ENCODE measurements around the gene GAS2. TPM values are rescaled to one million over a fixed set of nuclear protein-coding genes. Genes with fewer than 3 reads are reported as not detected.
A peak's percentile ranks its signal among the peaks of the same experiment; 100 is the strongest.

GAS2 gene
- total RNA-seq, 1 donor from 2014 or later = 20.6 TPM

- DNase-seq = no peak
Measured at GRCh38 chr11:22674470-22675439, 8.3 kb downstream of the GAS2 start.

GRCh38 chr11:22677153-22677903 is 10.9 kb downstream of the GAS2 start:
- DNase-seq = no peak

DNA sequence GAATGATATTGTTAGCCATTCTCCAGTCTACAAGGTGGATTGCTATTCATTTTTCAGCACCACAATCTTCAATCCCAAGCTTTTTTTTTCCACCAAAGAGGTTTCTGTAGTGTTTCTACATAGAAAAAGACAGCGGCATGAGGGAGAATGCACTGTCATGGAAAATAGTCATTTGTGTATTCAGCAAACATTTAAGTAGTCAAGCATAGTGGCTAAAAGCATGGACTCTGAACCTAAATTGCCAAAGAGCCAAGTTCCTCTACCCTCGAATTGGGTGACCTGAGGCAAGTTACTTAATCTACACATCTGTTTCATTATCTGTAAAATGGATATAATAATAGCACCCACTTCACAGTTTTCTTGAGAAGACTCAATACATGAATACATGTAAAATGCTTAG is 14.2 kb downstream of the GAS2 start:
- DNase-seq = no peak

GRCh38 chr11:22681281-22681812 is 14.9 kb downstream of the GAS2 start:
- DNase-seq = no peak

- DNase-seq = no peak
Measured at GRCh38 chr11:22684082-22684481, 17.7 kb downstream of the GAS2 start.

DNA sequence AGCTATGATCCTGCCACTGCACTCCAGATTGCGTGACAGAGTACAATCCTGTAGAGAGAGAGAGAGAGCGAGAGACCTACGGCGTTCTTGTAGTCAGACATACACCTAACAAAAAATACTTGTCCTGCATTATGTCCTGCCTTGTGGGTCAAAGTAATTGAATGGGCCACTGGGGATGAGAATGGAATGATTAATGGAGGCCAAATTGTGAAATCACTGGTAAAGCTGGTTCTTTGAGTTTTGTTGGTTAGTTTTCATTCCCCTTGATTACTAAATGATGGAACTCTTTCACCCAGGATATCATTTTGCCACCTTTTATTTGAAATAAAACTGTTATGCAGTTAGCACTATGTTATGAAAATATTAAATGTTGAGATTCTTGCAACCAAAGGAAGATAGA is 18.7 kb downstream of the GAS2 start:
- no peak for DNase-seq

GRCh38 chr11:22688914-22689313 is 22.5 kb downstream of the GAS2 start:
- no peak for DNase-seq

GRCh38 chr11:22690257-22690656 is 23.8 kb downstream of the GAS2 start:
- no peak for DNase-seq

DNA sequence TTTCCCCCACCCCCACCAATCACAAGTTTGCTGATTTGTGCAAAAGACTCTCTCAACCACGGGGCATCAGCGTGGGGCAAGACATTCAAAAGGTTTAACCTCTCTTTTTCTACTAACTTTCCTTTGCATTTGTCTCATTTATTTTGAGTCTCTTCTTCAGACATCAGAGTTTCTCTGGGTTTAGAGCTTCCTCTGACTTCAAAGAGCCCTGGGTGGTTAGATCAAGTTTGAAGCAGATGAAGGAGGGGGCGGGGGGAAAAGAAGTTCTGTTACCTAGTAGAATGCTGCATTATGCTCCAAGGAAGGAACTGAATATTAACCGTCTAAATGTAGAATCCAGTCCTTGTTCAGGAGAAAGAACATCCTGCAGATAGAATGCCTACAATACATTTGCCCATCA is 24.5 kb downstream of the GAS2 start:
- no peak for DNase-seq

DNA sequence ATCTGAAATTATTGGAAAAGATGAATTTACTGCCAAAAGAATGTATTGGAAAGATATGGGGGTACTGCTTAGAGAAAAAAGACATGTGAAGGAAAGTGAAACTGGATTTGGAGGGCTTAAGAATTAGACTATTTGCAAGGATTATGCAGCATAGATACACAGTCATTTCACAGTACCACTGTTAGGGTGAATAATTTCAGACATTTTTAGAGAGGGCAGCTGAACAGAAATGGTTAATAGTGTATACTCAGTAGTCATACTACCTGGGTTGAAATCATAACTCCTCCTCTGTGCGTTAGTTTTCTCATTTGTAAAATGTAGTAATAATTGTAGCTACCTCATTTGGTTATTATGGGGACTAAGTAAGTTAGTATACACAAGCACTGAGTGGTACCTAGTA is 33.0 kb downstream of the GAS2 start:
- no peak for DNase-seq

DNA sequence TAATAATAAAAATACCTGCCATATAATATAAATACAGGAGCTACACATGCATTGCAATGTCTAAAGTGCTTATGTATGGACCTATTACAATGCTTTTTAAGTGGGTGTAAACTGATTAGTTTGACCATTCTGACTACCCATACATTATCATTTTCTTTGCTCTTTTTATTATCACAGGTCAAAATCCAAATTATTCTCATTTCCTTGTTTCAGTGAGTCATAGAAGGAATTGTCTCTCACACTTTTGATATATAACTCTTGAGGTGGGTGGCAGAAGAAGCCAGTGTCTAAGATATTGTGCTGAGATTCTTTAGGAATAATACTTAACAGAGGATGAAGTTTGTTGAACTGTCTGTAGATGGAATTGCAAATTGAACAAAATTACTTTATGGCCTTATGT is 35.6 kb downstream of the GAS2 start:
- no peak for DNase-seq

GRCh38 chr11:22703040-22703439 is 36.6 kb downstream of the GAS2 start:
- DNase-seq = peak; percentile 92

GRCh38 chr11:22703591-22703990 is 37.2 kb downstream of the GAS2 start:
- DNase-seq = peak; percentile 86

DNA sequence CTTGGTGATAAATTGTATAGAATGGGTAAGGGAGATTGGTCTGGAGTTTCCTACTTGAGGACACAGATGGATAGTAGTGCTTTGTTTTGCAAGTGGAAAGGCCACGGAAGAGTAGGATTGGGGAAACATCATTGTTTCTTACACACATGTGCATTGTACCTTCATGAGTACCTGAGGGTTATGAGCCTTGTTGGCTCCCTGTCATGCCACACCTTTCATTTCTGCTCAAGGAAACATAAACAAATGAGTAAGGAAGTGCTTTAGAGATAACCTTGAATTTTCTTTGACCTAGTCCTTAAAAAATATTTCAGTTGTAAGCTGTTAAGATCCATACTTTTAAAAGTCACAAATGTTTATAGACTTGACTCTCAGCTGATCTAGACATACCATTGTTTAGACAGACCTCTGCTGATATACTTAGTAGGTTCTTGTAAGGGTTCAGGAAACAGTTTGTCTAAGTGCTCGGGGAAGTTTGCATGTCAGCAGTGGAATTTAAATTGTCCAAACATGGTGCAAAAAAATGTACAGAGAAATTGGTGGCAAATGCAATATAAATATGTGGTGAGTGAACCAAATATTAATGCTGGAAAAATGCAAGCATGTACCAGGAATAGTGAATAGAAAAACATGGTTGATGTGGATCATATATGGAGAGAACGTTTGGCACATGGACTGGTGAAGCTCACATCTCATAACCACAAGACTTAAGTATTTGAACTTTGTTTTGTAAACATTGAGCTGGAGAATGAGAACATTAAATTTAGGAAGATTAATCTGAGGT is 40.9 kb downstream of the GAS2 start:
- no peak for DNase-seq

- DNase-seq = peak; percentile 37
Measured at GRCh38 chr11:22711071-22711770, 44.8 kb downstream of the GAS2 start.

- DNase-seq = no peak
Measured at GRCh38 chr11:22711880-22712279, 45.5 kb downstream of the GAS2 start.

GRCh38 chr11:22713336-22713735 is 46.9 kb downstream of the GAS2 start:
- DNase-seq = no peak

GRCh38 chr11:22715971-22716370 is 49.6 kb downstream of the GAS2 start:
- no peak for DNase-seq

GRCh38 chr11:22720457-22720856 is 54.0 kb downstream of the GAS2 start:
- peak; percentile 23 for DNase-seq

DNA sequence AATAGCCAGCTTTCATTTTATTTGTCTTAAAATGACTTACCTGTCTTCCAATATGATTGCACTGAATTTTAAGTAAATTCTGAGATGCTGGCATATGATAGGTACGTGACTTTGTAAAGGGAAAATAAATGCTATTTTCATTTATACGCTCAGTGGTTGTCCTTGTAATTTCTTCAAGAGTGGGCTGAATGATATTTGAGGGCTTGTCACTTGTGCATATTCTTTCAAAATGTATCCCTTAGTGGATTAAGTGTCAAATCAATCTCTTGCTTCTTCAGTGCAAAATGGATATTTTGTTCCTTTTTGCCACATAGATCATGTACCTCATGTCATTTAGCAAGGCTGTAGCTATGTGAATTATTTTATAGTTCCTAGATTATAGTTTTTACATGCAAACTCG is 56.9 kb downstream of the GAS2 start:
- DNase-seq = no peak

DNA sequence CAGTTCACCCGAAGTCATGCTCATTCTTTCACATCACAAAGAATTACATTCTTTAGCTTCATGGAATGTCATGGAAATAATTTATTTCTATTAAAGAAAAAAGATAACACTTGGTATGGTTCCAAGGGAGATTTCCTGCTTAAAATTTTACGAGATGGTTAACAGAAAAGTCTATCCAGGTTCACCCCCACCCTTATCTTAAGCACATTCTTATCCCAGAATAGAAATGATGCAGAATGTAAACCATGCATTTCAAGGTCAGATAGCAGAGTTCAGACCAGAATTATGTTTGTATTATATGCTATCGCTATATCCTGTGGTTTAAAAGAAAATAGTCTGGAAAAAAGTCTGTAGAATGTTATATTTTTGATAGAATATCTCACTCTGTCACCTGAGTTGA is 58.7 kb downstream of the GAS2 start:
- DNase-seq = no peak
